HepG2 (cell line): ENCODE measurements around the gene SWI5. TPM values are rescaled to one million over a fixed set of nuclear protein-coding genes. Genes with fewer than 3 reads are reported as not detected.
A peak's percentile ranks its signal among the peaks of the same experiment; 100 is the strongest.

Experiments used
- CBX2 ChIP-seq, 2 experiments: fragments of 200-600 bp in 1 of 2; sonication (generic); formaldehyde crosslinking in 1 of 2; IDR thresholded peaks; 2 replicates each; pipeline versions ENCODE4 v1.7.0 to v1.8.1; 2018 to 2022; ENCODE audit warnings: low read depth in 2 of 2, low read length in 1 of 2, mild to moderate bottlenecking in 1 of 2, missing genetic modification reagents in 1 of 2
- ETV5 ChIP-seq: IDR thresholded peaks from 2 replicates; pipeline ENCODE4 v1.6.1; 2018; ENCODE audit warnings: missing biosample characterization, missing genetic modification reagents, inconsistent platforms, borderline replicate concordance
- HDAC1 ChIP-seq: sonication (generic); formaldehyde crosslinking; IDR thresholded peaks from 2 replicates; pipeline ENCODE4 v1.5.1; 2020; ENCODE audit warnings: mild to moderate bottlenecking, missing genetic modification reagents
- PHF8 ChIP-seq: sonication (generic); formaldehyde crosslinking; IDR thresholded peaks from 2 replicates; pipeline ENCODE4 v1.5.0; 2020; ENCODE audit warnings: missing genetic modification reagents
- RFXANK ChIP-seq: IDR thresholded peaks from 2 replicates; pipeline ENCODE4 v1.6.1; 2016
- SAP130 ChIP-seq: IDR thresholded peaks from 2 replicates; pipeline ENCODE4 v1.6.1; 2016; ENCODE audit warnings: low read depth
- ZNF350 ChIP-seq: sonication (generic); formaldehyde crosslinking; IDR thresholded peaks from 2 replicates; pipeline ENCODE4 v1.4.0; 2020; ENCODE audit warnings: mild to moderate bottlenecking, low read depth, missing genetic modification reagents, borderline replicate concordance
- ZNF547 ChIP-seq: sonication (generic); formaldehyde crosslinking; IDR thresholded peaks from 2 replicates; pipeline ENCODE4 v1.5.1; 2020; ENCODE audit warnings: mild to moderate bottlenecking, missing genetic modification reagents
- ZNF563 ChIP-seq: sonication (generic); formaldehyde crosslinking; IDR thresholded peaks from 2 replicates; pipeline ENCODE4 v1.8.0; 2022; ENCODE audit warnings: mild to moderate bottlenecking, moderate library complexity, missing genetic modification reagents
- ZNF615 ChIP-seq: sonication (generic); formaldehyde crosslinking; IDR thresholded peaks from 2 replicates; pipeline ENCODE4 v1.5.0; 2020; ENCODE audit warnings: mild to moderate bottlenecking, missing genetic modification reagents, borderline replicate concordance
- polyA plus RNA-seq, 8 experiments: library from polyadenylated mRNA; depleted of rRNA in 3 of 8; stranded (reverse) in 7 of 8; unstranded in 1 of 8; fragments of >200 nt; fragmentation: Illumina TruSeq in 4 of 8; extraction: Trizol in 4 of 8; gene quantifications; 2 replicates each; pipeline versions ENCODE4 v1.2.1 to v1.2.3, GENCODE V29; 2011 to 2016; ENCODE audit warnings: low read depth in 4 of 8, missing spikeins in 1 of 8, mixed read lengths in 1 of 8; ENCODE audit not compliant: insufficient read depth in 1 of 8
- total RNA-seq, 5 experiments: library from RNA; depleted of rRNA; stranded (reverse); fragments of >200 nt; fragmentation: Illumina TruSeq; extraction: Trizol; gene quantifications; 2 replicates each; pipeline ENCODE4 v1.2.3, GENCODE V29; 2016; ENCODE audit warnings: low read depth in 1 of 5
- TF ChIP-seq, protein P1 (sequence below): sonication (generic); formaldehyde crosslinking; IDR thresholded peaks from 2 replicates; pipeline ENCODE4 v1.5.0; 2020; ENCODE audit warnings: mild to moderate bottlenecking, missing genetic modification reagents, borderline replicate concordance
- TF ChIP-seq, protein P2 (sequence below): sonication (generic); formaldehyde crosslinking; IDR thresholded peaks from 2 replicates; pipeline ENCODE4 v1.8.1; 2023; ENCODE audit warnings: missing genetic modification reagents, inconsistent platforms, borderline replicate concordance
- TF ChIP-seq, protein P3 (sequence below), 2 experiments: fragments of 450-650 bp in 1 of 2; sonication (generic) in 1 of 2; formaldehyde crosslinking in 1 of 2; IDR thresholded peaks; 2 replicates each; pipeline versions ENCODE4 v1.6.1 to v1.8.0; 2016 to 2022; ENCODE audit warnings: antibody characterized with exemption in 1 of 2, mild to moderate bottlenecking in 1 of 2, missing genetic modification reagents in 1 of 2

SWI5 gene
- total and polyA plus RNA-seq, 2 of the 13 experiments (the other 11 are each of a cell fraction or from before 2014, with no cell fraction given) = 39.2 to 41.0 TPM

DNA sequence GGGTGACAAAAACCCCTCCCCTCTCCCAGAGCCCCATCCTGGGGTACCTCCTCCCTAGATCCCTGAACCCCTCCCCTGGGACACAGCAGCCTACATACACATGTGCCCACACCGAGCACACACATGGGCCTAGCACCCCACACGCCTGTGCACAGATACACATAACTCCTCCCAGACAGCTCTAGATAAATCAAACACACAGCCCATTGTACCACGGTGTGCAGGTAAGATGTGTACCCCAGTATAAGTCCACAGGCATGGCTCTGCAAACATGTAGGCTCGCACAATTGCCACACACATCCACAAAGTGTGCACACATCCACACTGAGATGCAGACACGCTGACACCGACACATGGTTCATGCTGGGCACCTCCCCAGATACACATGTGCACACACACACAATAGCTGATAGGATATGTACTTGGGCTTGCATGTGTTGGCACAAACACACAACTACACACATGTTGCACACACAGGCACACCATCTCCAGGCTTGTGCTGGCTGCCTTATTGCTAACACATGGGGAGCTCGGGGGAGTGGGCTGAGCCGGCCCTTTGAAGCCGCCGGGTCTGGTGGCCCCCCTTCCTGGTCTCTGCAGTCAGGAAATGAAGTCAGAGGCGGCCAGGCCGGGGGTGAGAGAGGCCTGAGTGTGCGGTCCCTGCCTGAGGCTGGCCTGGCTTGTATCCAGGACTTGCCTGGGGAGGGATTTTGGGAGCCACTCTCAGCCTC is 30.5 kb upstream of the SWI5 start (continued):
- TF ChIP-seq CBX2 (IDR thresholded peaks at IDR 0.05; ENCODE audit: low read depth, low read length) (no peak), CBX2 (CRISPR knock-in tag; IDR thresholded peaks at IDR 0.05; ENCODE audit: low read depth) (no peak), RFXANK (CRISPR knock-in tag) (no peak), ZNF615 (CRISPR knock-in tag) (no peak), ETV5 (peak; percentile 83), PHF8 (CRISPR knock-in tag) (0 out of 2 replicates have a peak, but pooled peaks have one; percentile 42), ZNF350 (CRISPR knock-in tag) (peak; percentile 78; the same call in 1 of the 2 replicates), SAP130 (peak; percentile 80), ZNF563 (CRISPR knock-in tag) (0 out of 2 replicates have a peak, but pooled peaks have one; percentile 38), HDAC1 (CRISPR knock-in tag) (peak; percentile 60), ZNF547 (CRISPR knock-in tag) (peak; percentile 34; the same call in 1 of the 2 replicates)
- TF ChIP-seq, protein P1, sequence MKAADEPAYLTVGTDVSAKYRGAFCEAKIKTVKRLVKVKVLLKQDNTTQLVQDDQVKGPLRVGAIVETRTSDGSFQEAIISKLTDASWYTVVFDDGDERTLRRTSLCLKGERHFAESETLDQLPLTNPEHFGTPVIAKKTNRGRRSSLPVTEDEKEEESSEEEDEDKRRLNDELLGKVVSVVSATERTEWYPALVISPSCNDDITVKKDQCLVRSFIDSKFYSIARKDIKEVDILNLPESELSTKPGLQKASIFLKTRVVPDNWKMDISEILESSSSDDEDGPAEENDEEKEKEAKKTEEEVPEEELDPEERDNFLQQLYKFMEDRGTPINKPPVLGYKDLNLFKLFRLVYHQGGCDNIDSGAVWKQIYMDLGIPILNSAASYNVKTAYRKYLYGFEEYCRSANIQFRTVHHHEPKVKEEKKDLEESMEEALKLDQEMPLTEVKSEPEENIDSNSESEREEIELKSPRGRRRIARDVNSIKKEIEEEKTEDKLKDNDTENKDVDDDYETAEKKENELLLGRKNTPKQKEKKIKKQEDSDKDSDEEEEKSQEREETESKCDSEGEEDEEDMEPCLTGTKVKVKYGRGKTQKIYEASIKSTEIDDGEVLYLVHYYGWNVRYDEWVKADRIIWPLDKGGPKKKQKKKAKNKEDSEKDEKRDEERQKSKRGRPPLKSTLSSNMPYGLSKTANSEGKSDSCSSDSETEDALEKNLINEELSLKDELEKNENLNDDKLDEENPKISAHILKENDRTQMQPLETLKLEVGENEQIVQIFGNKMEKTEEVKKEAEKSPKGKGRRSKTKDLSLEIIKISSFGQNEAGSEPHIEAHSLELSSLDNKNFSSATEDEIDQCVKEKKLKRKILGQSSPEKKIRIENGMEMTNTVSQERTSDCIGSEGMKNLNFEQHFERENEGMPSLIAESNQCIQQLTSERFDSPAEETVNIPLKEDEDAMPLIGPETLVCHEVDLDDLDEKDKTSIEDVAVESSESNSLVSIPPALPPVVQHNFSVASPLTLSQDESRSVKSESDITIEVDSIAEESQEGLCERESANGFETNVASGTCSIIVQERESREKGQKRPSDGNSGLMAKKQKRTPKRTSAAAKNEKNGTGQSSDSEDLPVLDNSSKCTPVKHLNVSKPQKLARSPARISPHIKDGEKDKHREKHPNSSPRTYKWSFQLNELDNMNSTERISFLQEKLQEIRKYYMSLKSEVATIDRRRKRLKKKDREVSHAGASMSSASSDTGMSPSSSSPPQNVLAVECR = peak; percentile 51; the same call in 1 of the 2 replicates
- TF ChIP-seq, protein P2, sequence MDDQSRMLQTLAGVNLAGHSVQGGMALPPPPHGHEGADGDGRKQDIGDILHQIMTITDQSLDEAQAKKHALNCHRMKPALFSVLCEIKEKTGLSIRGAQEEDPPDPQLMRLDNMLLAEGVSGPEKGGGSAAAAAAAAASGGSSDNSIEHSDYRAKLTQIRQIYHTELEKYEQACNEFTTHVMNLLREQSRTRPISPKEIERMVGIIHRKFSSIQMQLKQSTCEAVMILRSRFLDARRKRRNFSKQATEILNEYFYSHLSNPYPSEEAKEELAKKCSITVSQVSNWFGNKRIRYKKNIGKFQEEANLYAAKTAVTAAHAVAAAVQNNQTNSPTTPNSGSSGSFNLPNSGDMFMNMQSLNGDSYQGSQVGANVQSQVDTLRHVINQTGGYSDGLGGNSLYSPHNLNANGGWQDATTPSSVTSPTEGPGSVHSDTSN = no peak
- TF ChIP-seq, protein P3, sequence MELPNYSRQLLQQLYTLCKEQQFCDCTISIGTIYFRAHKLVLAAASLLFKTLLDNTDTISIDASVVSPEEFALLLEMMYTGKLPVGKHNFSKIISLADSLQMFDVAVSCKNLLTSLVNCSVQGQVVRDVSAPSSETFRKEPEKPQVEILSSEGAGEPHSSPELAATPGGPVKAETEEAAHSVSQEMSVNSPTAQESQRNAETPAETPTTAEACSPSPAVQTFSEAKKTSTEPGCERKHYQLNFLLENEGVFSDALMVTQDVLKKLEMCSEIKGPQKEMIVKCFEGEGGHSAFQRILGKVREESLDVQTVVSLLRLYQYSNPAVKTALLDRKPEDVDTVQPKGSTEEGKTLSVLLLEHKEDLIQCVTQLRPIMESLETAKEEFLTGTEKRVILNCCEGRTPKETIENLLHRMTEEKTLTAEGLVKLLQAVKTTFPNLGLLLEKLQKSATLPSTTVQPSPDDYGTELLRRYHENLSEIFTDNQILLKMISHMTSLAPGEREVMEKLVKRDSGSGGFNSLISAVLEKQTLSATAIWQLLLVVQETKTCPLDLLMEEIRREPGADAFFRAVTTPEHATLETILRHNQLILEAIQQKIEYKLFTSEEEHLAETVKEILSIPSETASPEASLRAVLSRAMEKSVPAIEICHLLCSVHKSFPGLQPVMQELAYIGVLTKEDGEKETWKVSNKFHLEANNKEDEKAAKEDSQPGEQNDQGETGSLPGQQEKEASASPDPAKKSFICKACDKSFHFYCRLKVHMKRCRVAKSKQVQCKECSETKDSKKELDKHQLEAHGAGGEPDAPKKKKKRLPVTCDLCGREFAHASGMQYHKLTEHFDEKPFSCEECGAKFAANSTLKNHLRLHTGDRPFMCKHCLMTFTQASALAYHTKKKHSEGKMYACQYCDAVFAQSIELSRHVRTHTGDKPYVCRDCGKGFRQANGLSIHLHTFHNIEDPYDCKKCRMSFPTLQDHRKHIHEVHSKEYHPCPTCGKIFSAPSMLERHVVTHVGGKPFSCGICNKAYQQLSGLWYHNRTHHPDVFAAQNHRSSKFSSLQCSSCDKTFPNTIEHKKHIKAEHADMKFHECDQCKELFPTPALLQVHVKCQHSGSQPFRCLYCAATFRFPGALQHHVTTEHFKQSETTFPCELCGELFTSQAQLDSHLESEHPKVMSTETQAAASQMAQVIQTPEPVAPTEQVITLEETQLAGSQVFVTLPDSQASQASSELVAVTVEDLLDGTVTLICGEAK (IDR thresholded peaks at IDR 0.05) = no peak
- TF ChIP-seq, protein P3 (CRISPR knock-in tag; IDR thresholded peaks at IDR 0.05) = peak; percentile 37; the same call in 1 of the 2 replicates
